Stimulated activated naive CD8-positive, alpha-beta T cell treated with anti-CD3 and anti-CD28 coated beads, Interleukin-15, Interleukin-2, amounts not matched to agents 100 ng/mL and 50 ng/mL, for 24 hours (primary cell): Measurements from ENCODE around the gene CDYL.

Experiments used
- H3K27ac Mint-ChIP-seq: one replicate; pipeline ENCODE4 v1.8.0; 2021; ENCODE audit warnings: mild to moderate bottlenecking, mixed read lengths
- H3K27me3 Mint-ChIP-seq: one replicate; pipeline ENCODE4 v1.8.0; 2021; ENCODE audit warnings: mixed read lengths
- H3K36me3 Mint-ChIP-seq: one replicate; pipeline ENCODE4 v1.8.0; 2021; ENCODE audit warnings: low read depth, mixed read lengths
- H3K4me1 Mint-ChIP-seq: one replicate; pipeline ENCODE4 v1.8.0; 2021; ENCODE audit warnings: low read depth, mixed read lengths
- H3K4me3 Mint-ChIP-seq: one replicate; pipeline ENCODE4 v1.8.0; 2021; ENCODE audit warnings: mild to moderate bottlenecking, mixed read lengths
- H3K9me3 Mint-ChIP-seq: one replicate; pipeline ENCODE4 v1.8.0; 2021; ENCODE audit warnings: mixed read lengths

The CDYL gene

GRCh38 chr6:4884646-4885340 lies 108.6 kb downstream of the CDYL start:
- Mint-ChIP-seq H3K4me3 (no peak overlapping the region), H3K27me3 (no peaks in the 10 kb centered on the region), H3K36me3 (no peaks in the 10 kb centered on the region), H3K9me3 (no peaks in the 10 kb centered on the region), H3K27ac (no peak overlapping the region), H3K4me1 (peaks cover 76% of the 10 kb centered on the region)

- Mint-ChIP-seq H3K4me3 (no peak overlapping the region), H3K9me3 (no peaks in the 10 kb centered on the region), H3K27ac (no peak overlapping the region), H3K27me3 (no peaks in the 10 kb centered on the region), H3K36me3 (no peaks in the 10 kb centered on the region), H3K4me1 (peaks cover 77% of the 10 kb centered on the region)
These were observed 109.2 kb downstream of the CDYL start for GRCh38 chr6:4885341-4885933.

- Mint-ChIP-seq H3K4me1 (peaks cover 57% of the 10 kb centered on the region), H3K36me3 (peaks cover 20% of the 10 kb centered on the region), H3K4me3 (no peak overlapping the region), H3K27ac (no peak overlapping the region), H3K9me3 (no peaks in the 10 kb centered on the region), H3K27me3 (no peaks in the 10 kb centered on the region)
These were observed 112.6 kb downstream of the CDYL start for GRCh38 chr6:4888841-4889240.

- peak overlapping the region; percentile 24 for H3K27ac Mint-ChIP-seq
- no peak overlapping the region for H3K4me3 Mint-ChIP-seq
- H3K9me3 Mint-ChIP-seq = no peaks in the 10 kb centered on the region
- no peaks in the 10 kb centered on the region for H3K27me3 Mint-ChIP-seq
- peaks cover 51% of the 10 kb centered on the region for H3K4me1 Mint-ChIP-seq
- peaks cover 28% of the 10 kb centered on the region for H3K36me3 Mint-ChIP-seq
These were observed 113.5 kb downstream of the CDYL start for GRCh38 chr6:4889701-4890100.

GRCh38 chr6:4890191-4890590 lies 114.0 kb downstream of the CDYL start:
- Mint-ChIP-seq H3K36me3 (peaks cover 29% of the 10 kb centered on the region), H3K4me3 (no peak overlapping the region), H3K4me1 (peaks cover 48% of the 10 kb centered on the region), H3K9me3 (no peaks in the 10 kb centered on the region), H3K27me3 (no peaks in the 10 kb centered on the region), H3K27ac (no peak overlapping the region)

GRCh38 chr6:4890627-4891026 lies 114.4 kb downstream of the CDYL start:
- Mint-ChIP-seq H3K4me1 (peaks cover 44% of the 10 kb centered on the region), H3K9me3 (no peaks in the 10 kb centered on the region), H3K27me3 (no peaks in the 10 kb centered on the region), H3K27ac (no peak overlapping the region), H3K4me3 (no peak overlapping the region), H3K36me3 (peaks cover 30% of the 10 kb centered on the region)

- no peaks in the 10 kb centered on the region for H3K9me3 Mint-ChIP-seq
- no peak overlapping the region for H3K27ac Mint-ChIP-seq
- peaks cover 35% of the 10 kb centered on the region for H3K36me3 Mint-ChIP-seq
- H3K4me3 Mint-ChIP-seq = no peak overlapping the region
- peaks cover 38% of the 10 kb centered on the region for H3K4me1 Mint-ChIP-seq
- H3K27me3 Mint-ChIP-seq = no peaks in the 10 kb centered on the region
These were observed 114.9 kb downstream of the CDYL start for GRCh38 chr6:4891141-4891540.

- Mint-ChIP-seq H3K4me1 (peaks cover 20% of the 10 kb centered on the region), H3K9me3 (no peaks in the 10 kb centered on the region), H3K27ac (peak overlapping the region; percentile 5), H3K27me3 (no peaks in the 10 kb centered on the region), H3K4me3 (no peak overlapping the region), H3K36me3 (peaks cover 50% of the 10 kb centered on the region)
These were observed 116.7 kb downstream of the CDYL start for GRCh38 chr6:4892785-4893485.

GRCh38 chr6:4894049-4894448 lies 117.8 kb downstream of the CDYL start:
- no peak overlapping the region for H3K27ac Mint-ChIP-seq
- H3K9me3 Mint-ChIP-seq = peaks cover under 1% of the 10 kb centered on the region
- H3K27me3 Mint-ChIP-seq = no peaks in the 10 kb centered on the region
- H3K36me3 Mint-ChIP-seq = peaks cover 61% of the 10 kb centered on the region
- H3K4me3 Mint-ChIP-seq = no peak overlapping the region
- H3K4me1 Mint-ChIP-seq = peaks cover 13% of the 10 kb centered on the region

GRCh38 chr6:4895971-4896370 lies 119.8 kb downstream of the CDYL start:
- Mint-ChIP-seq H3K9me3 (peaks cover 5% of the 10 kb centered on the region), H3K4me1 (no peaks in the 10 kb centered on the region), H3K27ac (no peak overlapping the region), H3K4me3 (no peak overlapping the region), H3K36me3 (peaks cover 72% of the 10 kb centered on the region), H3K27me3 (no peaks in the 10 kb centered on the region)

GRCh38 chr6:4896401-4896800 lies 120.2 kb downstream of the CDYL start:
- Mint-ChIP-seq H3K27me3 (no peaks in the 10 kb centered on the region), H3K9me3 (peaks cover 5% of the 10 kb centered on the region), H3K4me1 (no peaks in the 10 kb centered on the region), H3K27ac (no peak overlapping the region), H3K36me3 (peaks cover 71% of the 10 kb centered on the region), H3K4me3 (no peak overlapping the region)

GRCh38 chr6:4899249-4900034 lies 123.2 kb downstream of the CDYL start:
- Mint-ChIP-seq H3K9me3 (peaks cover 5% of the 10 kb centered on the region), H3K4me1 (no peaks in the 10 kb centered on the region), H3K36me3 (peaks cover 55% of the 10 kb centered on the region), H3K4me3 (no peak overlapping the region), H3K27me3 (no peaks in the 10 kb centered on the region), H3K27ac (no peak overlapping the region)

GRCh38 chr6:4901386-4902061 lies 125.3 kb downstream of the CDYL start:
- Mint-ChIP-seq H3K27me3 (no peaks in the 10 kb centered on the region), H3K4me3 (no peak overlapping the region), H3K27ac (no peak overlapping the region), H3K36me3 (peaks cover 41% of the 10 kb centered on the region), H3K9me3 (peaks cover 5% of the 10 kb centered on the region), H3K4me1 (peaks cover 13% of the 10 kb centered on the region)

GRCh38 chr6:4902363-4902762 lies 126.2 kb downstream of the CDYL start:
- no peak overlapping the region for H3K27ac Mint-ChIP-seq
- H3K4me3 Mint-ChIP-seq = no peak overlapping the region
- H3K36me3 Mint-ChIP-seq = peaks cover 33% of the 10 kb centered on the region
- no peaks in the 10 kb centered on the region for H3K27me3 Mint-ChIP-seq
- peaks cover 21% of the 10 kb centered on the region for H3K4me1 Mint-ChIP-seq
- peaks cover 5% of the 10 kb centered on the region for H3K9me3 Mint-ChIP-seq
